NCI-H2107 treated with DMSO at 0.1 percent for 48 hours (cell line): ENCODE data around the gene CHN2.

Source experiments
- DNase-seq: peaks from one replicate; lab custom pipeline; 2025; ENCODE audit not compliant: unreplicated experiment; lab: John Stamatoyannopoulos, UW

Gene CHN2

DNA sequence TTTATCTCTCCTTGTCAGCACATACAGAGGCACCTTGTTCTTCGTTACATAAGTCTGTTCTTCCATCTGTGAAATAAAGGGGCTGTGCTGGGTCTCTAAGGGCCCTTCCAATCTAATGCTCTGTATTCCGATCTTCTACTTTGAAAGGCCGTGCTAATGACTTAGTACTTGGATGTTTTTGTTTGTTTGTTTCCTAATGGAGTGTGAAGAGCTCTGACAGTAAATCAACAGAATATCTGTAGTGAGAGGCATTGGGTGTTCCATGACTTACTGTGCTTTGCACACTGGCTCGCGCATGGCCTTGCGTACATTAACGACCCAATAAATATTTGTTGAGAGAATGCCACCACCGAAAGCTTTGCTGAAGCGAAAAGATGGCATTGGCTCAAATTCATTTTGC is 162.1 kb downstream of the CHN2 start:
- DNase-seq: no peak

DNA sequence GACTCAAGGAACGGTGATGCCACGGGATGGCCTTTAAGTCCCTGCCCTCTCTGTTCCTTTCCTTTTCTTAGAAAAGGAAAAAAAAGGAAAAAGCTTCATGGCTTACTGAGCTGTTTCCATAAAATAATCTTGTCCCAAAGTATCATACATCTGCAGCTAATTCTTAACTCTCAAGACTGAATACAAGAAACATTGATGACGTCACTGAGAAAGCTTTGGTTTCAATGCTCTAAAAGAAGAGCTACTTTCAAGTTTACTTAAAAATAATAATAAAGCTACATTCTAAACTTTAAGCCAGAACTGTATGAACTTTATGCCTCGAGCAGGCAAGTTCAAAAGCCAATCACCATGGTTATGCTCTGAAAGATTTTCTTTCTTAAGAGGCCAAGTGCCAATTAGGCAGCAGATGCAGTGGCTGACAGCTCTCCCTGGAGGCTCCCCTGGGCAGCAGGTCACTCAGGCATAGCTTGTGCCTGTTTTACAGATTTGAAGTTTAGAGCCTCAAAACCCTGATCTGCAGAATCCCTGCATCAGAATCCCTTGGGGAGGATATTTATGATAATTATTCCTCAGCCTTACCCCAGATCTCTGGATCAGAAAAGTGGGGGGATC is 165.0 kb downstream of the CHN2 start:
- no peak for DNase-seq

DNA sequence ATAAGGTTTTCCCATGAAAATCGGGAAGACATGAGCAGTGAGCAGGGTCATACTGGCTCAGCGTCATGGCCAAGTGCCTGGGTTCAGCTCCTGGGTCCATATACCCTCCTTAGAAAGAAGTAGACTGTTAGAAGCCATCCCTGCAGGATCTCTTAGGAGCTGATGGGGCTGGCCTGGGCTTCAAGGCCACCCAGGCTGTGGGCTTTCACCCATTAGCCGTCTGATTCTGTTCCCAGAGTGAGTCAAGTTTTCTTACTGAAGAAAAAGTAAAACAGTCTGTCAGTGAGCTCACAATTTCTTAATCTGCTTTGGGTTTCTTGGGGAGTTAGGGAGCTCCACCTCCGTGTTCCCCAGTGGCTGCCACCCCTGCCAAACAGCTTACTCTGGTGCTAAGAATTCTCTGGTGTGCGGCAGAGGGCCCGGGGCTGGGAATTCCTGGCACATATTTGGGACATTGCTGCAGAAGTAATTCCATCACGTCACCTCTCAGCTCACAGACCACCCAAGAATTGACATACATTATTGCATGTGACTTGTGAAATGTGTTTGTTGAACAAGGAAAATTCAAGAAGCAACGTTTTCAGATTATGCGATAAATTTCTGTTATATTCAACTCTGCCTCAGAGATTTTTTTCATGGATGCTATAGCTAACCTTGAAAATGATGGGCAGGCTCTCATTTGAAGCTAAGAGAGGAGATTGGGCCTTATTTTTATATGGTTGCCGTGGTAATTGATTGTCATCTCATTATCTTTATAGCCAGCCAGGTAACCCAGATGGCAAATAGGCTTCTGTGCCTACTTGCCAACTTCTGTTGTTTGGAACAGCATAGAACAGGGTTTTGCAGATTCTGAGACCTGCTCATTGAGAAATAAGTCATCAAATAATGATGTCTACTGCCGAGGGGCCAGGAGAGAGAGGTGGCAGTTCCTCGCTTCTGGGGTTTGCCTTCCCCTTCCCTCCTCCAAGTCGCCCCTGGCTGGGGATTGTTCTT is 166.4 kb downstream of the CHN2 start:
- DNase-seq: no peak

DNA sequence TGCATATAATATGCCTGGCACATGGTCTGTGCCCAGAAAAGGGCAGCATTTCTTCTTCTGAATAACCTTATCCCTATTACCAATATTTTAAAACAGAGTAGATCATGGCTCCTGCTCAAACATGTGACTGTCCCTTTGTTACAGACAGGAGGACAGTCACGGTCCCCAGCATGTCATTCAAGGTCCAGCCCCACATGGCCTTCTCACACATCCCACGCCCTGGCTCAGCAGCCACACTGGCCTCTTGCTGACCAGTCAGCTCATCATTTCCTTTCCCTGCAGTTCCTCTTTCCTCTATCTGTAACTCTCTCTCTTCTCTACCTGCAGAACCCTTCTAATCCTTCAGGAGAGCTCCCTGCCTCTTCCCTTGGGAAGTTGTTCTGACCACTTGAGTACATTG is 167.8 kb downstream of the CHN2 start:
- DNase-seq: no peak

DNA sequence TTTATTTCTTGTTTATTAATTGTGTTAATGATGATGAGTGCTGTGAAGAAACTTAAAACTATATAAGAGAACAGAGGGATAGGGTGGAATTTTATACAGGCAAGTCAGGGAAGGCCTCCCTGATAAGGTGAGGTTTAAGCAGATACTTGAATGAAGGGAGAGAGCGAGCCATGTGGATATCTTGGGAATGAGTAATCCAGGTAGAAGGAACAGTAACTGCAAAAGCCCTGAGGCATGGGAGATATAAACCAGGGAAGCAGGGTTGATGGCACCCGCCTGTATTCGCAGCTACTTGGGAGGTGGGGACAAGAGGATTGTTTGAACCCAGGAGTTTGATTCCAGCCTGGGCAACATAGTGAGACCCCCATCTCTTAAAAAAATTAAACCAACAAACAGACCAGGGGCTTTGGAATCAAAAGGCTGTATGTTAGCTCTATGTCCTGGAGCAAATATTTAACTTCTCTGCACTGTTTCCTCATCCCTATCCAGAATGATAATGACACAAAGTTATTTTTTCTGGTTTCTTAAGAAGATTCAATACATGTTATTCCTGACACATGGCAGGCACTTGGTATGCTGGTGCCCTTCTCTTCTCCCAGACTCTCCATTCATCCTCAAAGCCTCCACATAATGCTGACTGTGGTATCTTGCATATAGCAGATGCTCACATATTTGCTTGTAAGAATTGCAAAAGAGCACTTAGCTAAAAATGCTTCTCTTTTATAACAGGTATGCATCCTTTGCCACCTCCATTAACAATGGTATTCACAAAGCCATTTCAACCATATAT is 169.3 kb downstream of the CHN2 start:
- DNase-seq: no peak

DNA sequence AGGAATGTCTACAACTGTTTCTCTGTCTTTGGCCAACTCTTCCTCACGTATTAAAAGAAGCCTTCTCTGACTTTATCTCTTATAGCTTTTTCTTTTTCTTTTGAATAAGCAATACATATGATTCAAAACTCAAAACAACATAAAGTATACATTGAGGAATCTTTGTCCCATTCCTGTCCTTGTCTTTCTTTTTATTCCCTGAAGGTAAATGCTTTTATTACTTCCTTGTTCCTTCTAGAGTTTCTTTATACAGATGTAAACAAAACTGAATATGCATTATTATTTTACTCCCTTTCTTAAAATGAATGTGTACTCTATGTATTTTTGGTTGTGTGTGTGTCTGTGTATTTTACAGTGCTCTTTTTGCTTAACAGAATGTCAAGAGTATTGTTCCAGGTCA is 170.1 kb downstream of the CHN2 start:
- DNase-seq: no peak

DNA sequence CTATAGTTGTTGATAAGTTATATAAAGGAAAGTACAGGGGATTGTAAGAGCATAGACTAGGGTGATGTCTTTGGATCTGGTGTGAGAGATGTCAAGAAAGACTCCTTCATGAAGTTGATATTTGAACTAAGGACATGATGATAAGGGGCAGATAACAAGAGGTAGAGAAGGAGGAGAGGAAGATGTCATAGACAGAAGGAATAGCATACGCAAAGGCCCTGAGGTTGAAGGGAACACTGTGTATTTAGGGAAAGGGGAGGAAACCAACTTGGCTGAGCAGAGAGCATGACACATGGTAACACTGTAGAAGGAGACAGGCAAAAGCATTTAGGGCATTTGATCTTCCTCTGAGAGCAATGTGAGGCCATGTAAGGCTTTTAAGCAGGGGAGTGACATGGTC is 170.8 kb downstream of the CHN2 start:
- no peak for DNase-seq

DNA sequence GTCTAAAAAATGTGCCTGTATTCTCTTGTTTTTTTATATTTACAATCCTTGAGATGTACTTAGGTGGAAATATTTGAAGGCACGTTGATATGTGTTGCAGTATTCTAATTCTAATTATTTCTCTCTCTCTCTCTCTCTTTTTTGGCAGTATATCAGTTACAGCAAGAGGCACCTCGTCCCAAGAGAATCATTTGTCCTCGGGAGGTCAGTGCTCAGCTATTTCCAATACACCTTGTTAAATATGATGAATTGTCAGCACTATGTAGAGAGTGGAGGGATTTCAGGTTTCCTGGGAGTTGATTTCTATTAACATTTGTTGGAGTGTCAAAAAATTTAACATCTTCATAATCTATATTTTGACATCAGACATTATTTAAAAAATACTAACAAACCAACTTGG is 173.2 kb downstream of the CHN2 start:
- DNase-seq: no peak

DNA sequence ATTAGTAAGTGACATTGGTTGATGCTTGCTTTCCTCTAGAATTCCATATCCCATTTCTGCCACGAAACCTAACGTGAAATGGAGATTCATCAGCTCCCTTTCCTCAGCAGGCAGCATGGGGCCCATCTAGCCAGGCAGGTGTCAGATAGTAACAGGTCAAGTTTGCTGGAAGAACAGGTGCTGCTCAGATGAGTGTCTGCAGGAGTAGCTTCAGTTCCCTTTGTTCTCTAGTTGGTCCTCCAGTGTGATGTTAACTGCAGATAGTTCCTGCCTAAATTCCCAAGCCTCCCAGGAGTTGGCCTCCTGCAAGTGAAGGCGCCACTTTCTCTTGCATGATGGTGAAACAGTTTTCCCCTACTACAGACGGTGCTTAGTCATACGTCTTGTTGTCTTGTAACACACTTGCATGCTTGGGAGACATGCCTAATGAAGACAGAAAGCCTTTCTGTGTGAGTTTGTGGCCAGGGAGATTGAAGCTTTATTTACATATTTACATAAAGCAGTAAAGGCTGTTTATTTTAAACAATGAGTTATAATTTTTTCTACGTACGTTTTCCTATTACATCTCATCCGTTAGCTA is 175.4 kb downstream of the CHN2 start:
- DNase-seq: peak; percentile 73

DNA sequence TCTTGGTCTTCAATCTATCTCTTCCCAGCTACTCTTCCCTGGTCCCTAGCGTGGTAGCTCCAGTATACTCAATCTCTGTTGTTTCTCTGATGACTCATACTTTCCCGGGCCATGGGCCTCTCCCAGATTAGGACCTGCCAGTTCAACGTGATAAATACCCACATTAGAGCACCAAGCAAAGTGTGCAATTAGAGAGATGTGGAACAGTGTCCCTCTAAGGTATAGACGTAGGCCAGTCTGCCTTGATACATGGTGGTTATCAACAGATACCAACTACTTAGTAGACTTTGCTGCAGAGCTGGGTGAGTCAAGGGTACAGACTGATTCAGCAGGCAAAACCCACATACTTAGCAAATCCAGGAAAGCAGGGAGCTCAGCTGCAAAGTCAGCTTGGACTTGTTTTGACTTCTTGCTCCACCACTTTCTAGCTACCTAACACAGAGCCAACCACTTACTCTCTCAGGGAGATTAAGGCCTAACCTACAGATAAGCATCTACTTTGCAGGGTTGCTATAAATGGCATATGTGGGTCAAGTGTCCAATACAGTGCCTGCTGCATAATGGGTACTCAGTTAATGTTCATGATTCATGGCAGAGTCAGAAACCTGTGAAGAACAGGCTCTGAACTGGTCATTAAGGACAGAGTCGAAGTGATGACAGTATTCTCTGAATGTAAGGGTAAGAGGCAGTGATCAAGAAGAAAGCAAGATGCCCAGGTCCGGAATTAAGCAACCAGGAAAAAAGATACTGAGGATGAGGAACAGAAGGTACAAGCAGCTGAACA is 176.1 kb downstream of the CHN2 start:
- no peak for DNase-seq

DNA sequence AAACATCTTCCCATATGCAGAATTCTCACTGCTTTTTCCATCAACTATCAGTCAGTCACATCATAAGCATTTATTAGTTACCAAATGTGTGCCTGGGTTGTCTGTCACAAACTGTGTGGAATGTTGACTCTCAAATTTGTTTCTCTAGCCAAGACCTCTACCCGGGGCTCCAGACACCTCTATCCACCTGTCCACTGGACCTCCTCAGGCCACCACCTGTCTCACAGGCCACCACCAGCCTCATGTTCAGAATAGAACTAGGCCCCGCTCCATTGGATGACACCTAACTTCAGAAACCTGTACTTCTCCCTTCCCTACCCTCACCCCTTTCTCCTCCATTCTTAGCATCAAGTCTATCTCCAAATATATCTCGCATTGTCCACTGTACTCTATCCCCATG is 176.9 kb downstream of the CHN2 start:
- no peak for DNase-seq

DNA sequence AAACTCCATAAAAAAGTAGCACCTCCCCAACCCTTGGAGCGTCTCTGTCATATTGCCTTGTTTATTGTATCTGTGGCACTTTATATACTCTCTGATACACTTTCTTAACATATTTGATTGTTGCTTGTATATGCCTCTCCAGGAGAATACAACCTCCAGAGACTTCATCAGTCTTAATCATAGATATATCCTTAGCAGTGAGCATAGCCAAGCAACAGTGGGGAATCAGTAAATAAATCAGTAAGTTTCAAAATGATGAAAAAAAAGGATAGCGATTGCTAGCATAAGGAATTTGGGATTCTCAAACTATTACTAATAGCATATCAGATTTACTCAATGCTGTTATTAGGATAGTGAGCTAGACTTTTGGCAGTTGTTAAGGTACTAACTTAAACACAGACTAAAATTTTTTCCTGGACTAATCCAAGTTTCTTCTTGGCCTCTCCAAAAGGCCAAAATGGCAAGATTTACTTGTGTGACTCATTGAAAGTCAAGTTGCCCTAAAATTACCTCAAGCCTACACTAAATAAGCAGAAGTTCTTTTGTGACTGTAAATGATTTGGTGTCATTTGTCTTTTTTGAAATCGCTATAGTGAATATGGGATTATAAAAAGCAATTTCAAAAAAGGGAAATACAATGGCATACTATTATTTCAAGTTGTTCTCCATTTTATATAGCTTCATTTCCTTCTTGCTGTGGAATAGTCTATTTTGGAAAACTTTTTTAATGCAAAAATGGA is 177.9 kb downstream of the CHN2 start:
- no peak for DNase-seq

DNA sequence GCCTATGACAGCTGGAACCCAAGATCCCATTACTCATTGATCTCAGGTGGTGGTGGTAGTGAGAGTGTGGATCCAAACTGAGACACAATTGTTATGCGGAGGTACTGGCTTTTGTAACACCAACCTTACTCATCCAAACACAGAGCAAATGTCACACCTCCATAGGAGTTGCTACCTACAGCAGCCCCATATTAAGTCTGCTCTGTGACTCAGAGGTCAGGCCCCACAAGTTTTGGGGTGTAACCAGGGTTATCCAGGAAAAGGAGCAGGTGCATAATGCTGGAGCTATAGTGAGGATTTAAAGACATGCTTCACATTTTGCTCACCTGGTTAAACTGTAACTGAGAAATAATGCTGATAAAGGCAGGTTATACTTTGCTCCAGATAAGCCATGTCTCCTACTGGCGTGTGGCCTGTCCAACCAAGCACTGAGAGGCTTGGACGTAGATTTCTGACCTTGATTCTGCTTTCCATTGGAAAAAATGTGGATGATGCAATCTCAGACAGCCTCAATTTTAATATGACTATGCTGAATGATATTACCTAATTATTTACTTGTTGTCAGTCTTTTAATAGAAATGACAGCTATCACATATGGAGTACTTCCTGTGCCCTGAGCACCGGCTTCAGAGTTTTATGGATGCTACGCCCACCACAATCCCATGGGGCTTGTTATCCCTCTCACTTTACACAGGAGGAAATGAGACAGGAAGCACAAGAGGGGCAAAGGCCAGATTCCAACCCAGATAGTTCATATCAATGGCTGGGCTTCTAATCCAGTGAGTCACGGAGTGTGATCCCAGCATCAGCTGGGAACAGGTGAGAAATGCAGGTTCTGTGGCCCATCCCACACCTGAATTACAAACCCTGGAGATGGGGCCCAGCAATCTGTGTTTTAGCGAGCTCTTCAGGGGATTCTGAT is 181.3 kb downstream of the CHN2 start:
- DNase-seq: no peak

DNA sequence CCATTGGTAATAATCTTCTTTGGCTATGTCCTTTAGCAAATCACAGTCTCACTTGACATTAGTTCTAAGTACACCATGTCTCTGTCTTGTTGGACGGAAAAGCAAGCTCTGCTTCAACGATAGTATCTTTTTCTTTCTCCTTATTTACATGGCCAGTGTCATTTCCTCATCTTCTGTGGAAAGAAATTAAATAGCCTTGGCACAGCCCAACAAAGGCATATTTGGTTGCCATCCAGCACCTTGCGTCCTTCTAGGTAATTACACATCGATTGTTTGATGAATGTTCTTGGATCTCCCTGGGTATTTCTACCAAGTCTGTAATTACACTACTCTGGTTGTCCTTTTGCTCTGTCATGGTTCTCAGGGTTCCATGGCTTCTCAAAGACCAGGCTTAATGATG is 183.1 kb downstream of the CHN2 start:
- no peak for DNase-seq

DNA sequence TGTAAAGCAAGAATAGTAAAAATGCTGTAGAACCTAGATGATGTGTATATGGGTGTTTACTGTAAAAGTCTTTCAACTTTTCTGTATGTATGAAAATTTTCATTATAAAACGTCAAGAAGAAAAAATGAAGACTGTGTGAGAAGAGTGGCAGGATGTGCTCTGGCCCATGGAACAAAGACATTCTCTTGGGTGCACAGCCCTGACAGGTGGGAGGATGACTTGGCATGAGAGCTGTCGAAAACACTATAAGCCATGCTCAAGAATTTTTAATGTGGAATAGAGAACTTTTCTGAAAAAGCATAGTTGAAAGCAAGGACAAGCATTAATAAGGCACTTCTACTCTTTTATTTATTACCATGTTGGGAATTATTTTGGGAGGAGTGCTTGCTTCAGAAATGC is 185.0 kb downstream of the CHN2 start:
- DNase-seq: no peak

DNA sequence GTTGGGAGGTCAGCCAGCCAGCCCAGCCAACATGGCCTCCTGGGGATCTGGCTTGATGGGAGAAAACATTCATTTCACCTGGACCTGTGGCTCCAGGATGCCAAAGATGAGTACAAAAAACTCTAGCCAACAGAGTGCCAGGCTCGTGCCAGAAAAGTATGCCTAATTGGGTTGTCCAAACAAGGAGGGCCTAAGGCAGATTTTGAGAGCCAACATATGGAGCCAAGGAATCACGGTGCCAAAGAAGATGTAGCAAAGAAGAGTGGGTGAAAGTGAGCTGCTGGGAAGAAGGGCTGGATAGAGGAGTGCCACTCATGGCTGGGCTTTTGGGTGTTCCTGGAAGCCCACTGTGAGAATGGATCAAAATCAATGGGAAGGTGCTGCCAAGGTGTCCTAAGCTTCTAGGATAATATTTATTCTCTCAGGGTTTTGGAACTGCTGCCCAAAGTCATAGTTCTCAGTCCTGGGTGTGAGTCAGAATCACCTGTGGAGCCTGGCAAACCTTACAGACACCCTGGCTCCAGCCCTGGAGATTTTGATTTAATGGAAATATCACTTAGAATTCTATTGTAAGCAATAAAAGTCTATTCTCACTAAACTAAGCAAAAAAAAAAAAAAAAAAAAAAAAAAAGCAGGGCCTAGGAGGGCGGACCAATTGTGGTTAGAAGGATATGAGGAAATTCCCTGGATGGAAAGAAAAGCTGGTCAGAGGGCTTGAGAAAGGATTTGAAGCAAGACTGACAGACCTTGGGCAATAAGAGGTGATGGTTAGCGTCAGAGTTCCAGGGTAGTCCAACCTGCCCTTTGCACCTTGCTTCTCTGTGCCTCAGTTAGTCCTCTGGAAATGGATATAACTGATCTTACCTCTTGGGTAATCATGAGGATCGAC is 186.9 kb downstream of the CHN2 start:
- no peak for DNase-seq

DNA sequence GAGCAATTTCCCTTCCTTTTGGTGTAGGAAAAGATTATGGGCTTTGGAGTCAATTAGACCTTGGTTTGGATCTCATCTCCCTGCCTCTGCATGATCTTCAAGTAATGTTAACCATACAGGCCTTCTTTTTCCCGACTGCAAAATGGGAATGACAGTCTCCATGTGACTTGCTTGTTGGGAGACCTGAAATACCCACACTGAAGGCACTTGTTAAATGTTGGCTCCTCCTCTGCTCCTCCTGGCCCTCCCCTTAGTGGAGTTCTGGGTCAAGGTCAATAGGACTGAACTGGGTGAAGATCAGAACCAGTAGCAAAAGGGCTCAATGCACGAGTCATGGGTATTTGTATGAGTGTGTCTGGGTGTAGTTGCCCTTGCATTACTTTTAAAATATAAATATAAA is 189.7 kb downstream of the CHN2 start:
- no peak for DNase-seq
